Osteoblast (primary cell): ENCODE data around the gene CLEC4G. TPM values are rescaled to one million over a fixed set of nuclear protein-coding genes. Genes with fewer than 3 reads are reported as not detected.

ENCODE experiments used
- DNase-seq: peaks from one replicate; pipeline ENCODE4 v3.0.0; 2011; ENCODE audit warnings: low spot score, mixed read lengths; ENCODE audit not compliant: insufficient read length; ENCODE audit errors: missing footprints
- H2AFZ ChIP-seq: 2 replicates; pipeline ENCODE4 v1.6.0; 2011; ENCODE audit warnings: mild to moderate bottlenecking, low read length
- H3K27ac ChIP-seq: 2 replicates; pipeline ENCODE4 v1.5.1; 2011; ENCODE audit warnings: mild to moderate bottlenecking, low read depth, low read length, moderate library complexity
- H3K27me3 ChIP-seq: 2 replicates; pipeline ENCODE4 v1.6.0; 2012; ENCODE audit warnings: mild to moderate bottlenecking, control low read depth, inconsistent platforms, low read length, moderate library complexity; ENCODE audit not compliant: insufficient read depth
- H3K36me3 ChIP-seq: 2 replicates; pipeline ENCODE4 v1.5.1; 2011; ENCODE audit warnings: mild to moderate bottlenecking, low read length, control low read depth, moderate library complexity; ENCODE audit not compliant: insufficient read depth
- H3K4me1 ChIP-seq: 2 replicates; pipeline ENCODE4 v1.5.1; 2011; ENCODE audit warnings: mild to moderate bottlenecking, low read length, control low read depth, moderate library complexity; ENCODE audit not compliant: insufficient read depth
- H3K4me2 ChIP-seq: 2 replicates; pipeline ENCODE4 v1.6.0; 2011; ENCODE audit warnings: mild to moderate bottlenecking, low read length; ENCODE audit not compliant: insufficient read depth
- H3K4me3 ChIP-seq: fragments of 200-600 bp; sonication (generic); 3 replicates; pipeline ENCODE4 v1.5.1; 2012; ENCODE audit warnings: mild to moderate bottlenecking, low read length, inconsistent platforms; ENCODE audit not compliant: insufficient read depth
- H3K79me2 ChIP-seq: 2 replicates; pipeline ENCODE4 v1.6.0; 2012; ENCODE audit warnings: mild to moderate bottlenecking, low read length, control low read depth, inconsistent platforms; ENCODE audit not compliant: insufficient read depth
- H3K9me3 ChIP-seq: 2 replicates; pipeline ENCODE4 v1.5.1; 2011; ENCODE audit warnings: low read depth, low read length, control low read depth
- H4K20me1 ChIP-seq: 2 replicates; pipeline ENCODE4 v1.6.0; 2012; ENCODE audit warnings: mild to moderate bottlenecking, low read length, control low read depth; ENCODE audit not compliant: insufficient read depth
- total RNA-seq: library from RNA; depleted of rRNA; stranded (reverse); fragments of >200 nt; gene quantifications from 2 replicates; pipeline ENCODE4 v1.2.3, GENCODE V29; 2012
- TF ChIP-seq, protein P1 (sequence below): IDR thresholded peaks from 2 replicates; pipeline ENCODE4 v1.5.1; 2011; ENCODE audit warnings: mild to moderate bottlenecking, low read depth, low read length, moderate library complexity; ENCODE audit errors: extremely low read depth

The CLEC4G gene
- total RNA-seq, 1 donor: not detected

DNA sequence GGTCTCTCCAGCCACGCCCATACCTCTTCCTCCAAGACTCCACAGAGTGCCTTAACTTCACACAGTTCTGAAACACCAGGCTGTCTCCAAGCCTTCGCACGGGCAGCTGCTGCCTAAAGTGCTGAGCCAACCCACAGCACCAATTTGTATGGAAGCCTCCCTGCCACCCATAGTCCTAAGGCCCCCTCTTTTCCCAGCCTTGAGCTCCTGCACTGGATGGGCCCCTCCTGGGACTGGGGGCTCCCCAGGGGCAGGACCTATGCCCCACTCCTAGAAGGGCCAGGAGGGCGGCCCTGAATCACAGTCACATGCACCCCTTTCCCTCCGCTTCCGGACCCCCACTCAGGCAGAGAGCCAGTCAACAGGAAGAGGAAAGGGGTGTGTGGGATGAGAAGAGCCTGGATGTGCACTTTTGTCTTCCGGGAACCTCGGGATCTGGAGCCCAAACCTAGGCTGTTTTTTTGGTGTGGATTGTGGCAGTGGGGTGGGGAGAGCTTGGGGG lies 24.9 kb downstream of the CLEC4G start:
- H3K27me3 ChIP-seq: no peaks in the 10 kb centered on the region
- H2AFZ ChIP-seq: no peak overlapping the region
- no peaks in the 10 kb centered on the region for H4K20me1 ChIP-seq
- H3K4me3 ChIP-seq: no peak overlapping the region
- TF ChIP-seq, protein P1, sequence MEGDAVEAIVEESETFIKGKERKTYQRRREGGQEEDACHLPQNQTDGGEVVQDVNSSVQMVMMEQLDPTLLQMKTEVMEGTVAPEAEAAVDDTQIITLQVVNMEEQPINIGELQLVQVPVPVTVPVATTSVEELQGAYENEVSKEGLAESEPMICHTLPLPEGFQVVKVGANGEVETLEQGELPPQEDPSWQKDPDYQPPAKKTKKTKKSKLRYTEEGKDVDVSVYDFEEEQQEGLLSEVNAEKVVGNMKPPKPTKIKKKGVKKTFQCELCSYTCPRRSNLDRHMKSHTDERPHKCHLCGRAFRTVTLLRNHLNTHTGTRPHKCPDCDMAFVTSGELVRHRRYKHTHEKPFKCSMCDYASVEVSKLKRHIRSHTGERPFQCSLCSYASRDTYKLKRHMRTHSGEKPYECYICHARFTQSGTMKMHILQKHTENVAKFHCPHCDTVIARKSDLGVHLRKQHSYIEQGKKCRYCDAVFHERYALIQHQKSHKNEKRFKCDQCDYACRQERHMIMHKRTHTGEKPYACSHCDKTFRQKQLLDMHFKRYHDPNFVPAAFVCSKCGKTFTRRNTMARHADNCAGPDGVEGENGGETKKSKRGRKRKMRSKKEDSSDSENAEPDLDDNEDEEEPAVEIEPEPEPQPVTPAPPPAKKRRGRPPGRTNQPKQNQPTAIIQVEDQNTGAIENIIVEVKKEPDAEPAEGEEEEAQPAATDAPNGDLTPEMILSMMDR: no peak
- H3K9me3 ChIP-seq: no peaks in the 10 kb centered on the region
- no peaks in the 10 kb centered on the region for H3K4me1 ChIP-seq
- H3K36me3 ChIP-seq: no peaks in the 10 kb centered on the region
- DNase-seq: no peak
- no peak overlapping the region for H3K27ac ChIP-seq
- no peaks in the 10 kb centered on the region for H3K79me2 ChIP-seq
- H3K4me2 ChIP-seq: no peak overlapping the region

DNA sequence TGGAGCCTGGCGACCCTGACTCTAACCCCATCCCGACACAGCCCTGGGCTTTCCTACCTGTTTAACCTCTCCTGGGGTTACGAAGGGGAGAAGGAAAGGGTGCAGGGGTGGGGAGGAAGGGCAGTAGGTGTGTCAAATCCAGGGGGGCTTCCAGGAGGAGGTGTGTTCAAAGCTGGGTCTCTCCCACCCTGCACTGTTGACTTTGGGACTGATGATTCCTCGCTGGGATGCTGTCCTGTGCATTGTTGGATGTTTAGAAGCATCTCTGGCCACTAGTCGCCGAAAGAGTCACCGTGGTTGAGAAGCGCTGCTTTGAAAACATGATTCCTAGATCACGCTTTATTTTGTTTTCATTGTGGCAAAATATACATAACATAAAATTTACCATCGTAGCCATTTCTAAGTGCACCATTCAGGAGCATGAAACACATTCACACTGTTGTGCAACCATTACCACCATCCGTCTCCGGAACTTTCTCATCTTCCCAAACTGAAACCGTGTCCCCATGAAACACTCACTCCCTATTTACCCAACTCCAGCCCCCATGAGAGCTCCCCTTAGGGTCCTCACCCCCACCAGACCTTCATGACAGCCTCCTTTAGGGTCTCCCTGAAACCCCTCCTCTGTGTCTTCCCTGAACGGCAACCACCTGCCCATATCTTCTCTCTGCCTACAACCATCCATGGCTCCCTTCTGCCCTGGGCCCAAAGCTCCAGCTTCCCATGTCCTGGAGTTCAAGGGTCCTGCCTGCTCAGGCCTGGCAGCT lies 25.5 kb downstream of the CLEC4G start:
- TF ChIP-seq, protein P1: no peak
- no peak overlapping the region for H3K4me2 ChIP-seq
- DNase-seq: peak; percentile 55
- H3K4me1 ChIP-seq: no peaks in the 10 kb centered on the region
- H3K27ac ChIP-seq: no peak overlapping the region
- H2AFZ ChIP-seq: no peak overlapping the region
- no peaks in the 10 kb centered on the region for H3K9me3 ChIP-seq
- no peaks in the 10 kb centered on the region for H3K27me3 ChIP-seq
- no peaks in the 10 kb centered on the region for H3K79me2 ChIP-seq
- H3K36me3 ChIP-seq: no peaks in the 10 kb centered on the region
- H4K20me1 ChIP-seq: no peaks in the 10 kb centered on the region
- no peak overlapping the region for H3K4me3 ChIP-seq

GRCh38 chr19:7705387-7706187 lies 26.3 kb downstream of the CLEC4G start:
- Histone ChIP-seq H3K9me3 (no peaks in the 10 kb centered on the region), H2AFZ (no peak overlapping the region), H3K4me3 (no peak overlapping the region), H3K79me2 (no peaks in the 10 kb centered on the region), H4K20me1 (no peaks in the 10 kb centered on the region), H3K4me2 (no peak overlapping the region), H3K4me1 (no peaks in the 10 kb centered on the region), H3K36me3 (no peaks in the 10 kb centered on the region), H3K27ac (no peak overlapping the region), H3K27me3 (no peaks in the 10 kb centered on the region)
- DNase-seq: peak; percentile 46
- TF ChIP-seq, protein P1: no peak
